Limb (tissue), 2 donors: ENCODE measurements around the gene TMC3.
"Not testable (repeated sequence)": the region's sequence is repeated elsewhere in the genome, so short reads cannot be mapped to it uniquely, and the experiment has no call there.

Experiments used
- DNase-seq, 2 donors: peaks; one replicate each; pipeline ENCODE4 v3.0.0-alpha.2; 2016; ENCODE audit errors: extremely low spot score in 2 of 2

TMC3 gene

DNA sequence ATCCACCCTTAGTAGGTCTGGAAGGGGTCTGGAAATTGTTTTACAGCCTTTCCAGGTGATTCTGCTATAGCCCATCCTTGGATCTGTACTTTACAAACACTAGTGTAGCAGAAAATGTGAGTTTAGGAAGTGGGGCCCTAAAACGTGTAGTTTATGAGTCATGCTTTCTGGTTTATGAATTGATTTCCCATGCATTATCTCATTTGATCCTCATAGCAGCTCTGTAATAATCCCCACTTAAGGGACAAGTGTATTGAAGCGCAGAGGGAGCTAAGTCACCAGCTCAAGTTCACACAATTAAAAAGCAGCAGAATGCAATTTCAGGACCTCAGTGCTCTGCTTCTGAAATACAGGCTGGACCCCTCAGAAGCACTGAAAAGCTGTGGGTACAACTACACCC lies 27.4 kb downstream of the TMC3 start:
- no peak for DNase-seq

DNA sequence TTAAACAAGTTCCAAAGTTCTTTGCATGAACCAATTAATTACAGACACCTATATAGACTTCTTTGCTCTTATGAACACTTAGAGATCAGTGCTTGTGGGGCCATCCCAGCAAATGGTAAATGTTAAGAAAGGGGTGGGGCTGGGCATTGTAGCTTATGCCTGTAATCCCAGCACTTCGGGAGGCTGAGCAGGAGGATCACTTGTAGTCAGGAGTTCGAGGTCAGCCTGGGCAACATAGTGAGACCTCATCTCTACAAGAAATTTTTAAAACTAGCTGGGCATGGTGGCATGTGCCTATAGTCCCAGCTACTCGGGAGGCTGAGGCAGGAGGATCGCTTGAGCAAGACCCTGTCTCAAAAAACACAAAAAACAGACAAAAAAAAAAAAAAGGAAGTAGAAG lies 30.6 kb downstream of the TMC3 start:
- no peak for DNase-seq

DNA sequence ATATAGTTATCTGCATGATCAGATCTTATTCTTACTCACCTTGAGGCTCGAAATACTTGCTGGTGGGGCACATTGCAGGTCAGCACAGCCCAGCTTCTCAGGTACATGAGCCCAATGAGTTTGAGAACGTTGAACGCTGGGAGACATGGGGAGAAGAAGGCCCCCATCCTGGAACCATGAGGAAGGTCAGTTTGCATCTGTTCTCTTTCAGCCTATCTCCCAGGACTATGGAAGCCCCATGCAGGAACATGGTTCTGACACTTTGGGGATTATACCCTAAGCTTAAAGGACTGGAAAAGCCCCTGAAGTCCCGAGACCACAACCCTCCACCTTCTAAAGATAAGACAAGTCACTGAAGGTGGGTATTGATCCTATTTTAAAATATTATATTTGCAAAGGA lies 32.7 kb downstream of the TMC3 start:
- no peak for DNase-seq

DNA sequence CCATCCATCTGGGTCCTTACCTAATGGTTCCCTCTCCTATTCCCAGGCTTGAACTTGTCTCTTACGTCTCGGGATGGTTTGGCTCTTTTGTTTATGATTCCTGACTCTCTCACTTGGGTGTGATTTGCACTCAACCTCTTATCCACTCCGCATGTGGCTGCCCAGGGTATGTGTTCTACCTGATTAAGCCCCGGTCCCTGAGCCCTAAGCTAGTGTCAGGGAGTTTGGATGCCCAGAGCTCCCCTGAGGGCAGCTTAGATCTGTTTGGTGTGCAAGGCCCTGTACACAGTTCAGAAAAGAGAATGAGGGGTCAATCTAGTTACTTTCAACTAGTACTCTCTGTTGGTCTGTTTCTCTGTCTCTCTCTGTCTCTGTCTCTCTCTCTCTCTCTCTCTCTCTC lies 34.2 kb downstream of the TMC3 start:
- no peak for DNase-seq

DNA sequence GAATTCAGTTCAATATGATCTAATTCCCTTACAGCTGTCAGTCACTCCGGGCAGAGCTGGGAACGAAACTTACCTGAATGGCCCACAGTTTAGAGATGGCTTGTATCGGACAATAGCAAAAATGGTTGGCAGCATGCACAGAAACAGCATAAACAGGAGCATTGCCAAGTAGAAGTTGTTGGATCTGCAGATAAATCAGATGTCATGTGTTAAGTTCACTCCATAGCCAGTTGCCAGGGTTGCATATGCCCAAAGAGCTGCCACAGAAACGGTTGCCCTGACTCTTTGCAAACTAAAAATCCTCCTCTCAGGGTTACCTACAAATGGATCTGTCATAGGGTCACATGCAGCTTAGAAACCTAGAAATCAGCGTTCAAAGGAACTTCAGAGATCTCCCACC lies 34.7 kb downstream of the TMC3 start:
- no peak for DNase-seq

DNA sequence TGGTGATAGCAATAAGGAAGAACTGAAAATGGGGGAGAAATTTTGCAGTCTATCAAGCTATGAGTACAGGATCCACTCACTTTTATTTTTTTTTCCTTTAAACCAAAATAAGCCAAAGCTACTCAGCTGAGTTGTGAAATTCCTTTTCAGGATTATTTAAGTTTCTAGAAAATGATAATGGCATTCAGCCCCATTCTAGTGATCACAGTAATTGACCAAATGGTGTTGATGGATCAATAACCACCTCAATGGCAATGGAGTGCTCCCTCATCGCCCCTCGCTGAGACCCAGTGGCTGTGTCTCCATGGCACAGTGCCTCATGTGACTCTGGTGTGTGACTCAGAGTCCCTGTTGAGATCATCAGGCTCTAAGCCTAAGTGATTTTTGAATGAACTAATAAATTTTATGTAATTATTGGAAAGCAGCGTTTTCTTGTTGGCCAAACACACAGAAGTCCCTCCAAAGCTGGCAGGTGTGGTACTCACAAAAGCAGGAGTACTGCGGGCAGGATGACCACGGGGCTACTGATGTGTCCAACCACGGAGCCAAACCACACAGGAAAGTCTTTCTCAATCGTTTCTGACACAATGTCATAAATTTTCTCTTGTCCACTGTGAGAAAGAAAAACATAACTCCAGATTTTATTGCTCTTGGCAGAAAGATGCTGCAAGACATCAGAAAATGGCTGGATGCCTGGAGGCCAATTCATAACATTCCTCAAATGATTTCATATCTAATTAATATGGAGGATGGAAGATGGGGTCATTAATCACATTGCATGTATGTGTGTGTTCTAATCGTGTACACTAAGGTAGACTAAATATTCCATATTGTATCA lies 35.6 kb downstream of the TMC3 start:
- peak in 1 of 2 donors; percentile 54 for DNase-seq

DNA sequence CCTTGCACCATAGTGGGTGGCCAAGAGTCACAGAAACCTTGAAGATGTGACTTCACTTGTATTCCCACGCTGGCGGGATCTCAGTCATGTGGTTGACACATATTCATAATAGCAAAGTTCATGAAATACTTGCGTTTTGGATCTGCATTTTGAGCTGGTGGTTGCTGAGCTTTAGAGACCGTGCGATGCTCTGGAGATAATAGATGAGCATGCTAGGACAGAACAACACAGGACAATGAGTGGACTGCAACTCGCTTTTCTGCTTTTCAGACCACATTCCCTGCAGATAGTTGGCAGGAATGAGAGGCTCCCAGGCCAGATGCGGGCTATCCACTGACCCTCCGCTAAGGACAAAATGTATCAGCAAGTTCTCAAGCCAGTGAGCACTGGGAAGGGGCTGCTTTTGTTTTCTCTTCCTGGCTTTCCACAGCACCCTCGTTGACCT lies 36.3 kb downstream of the TMC3 start:
- DNase-seq = no peak

DNA sequence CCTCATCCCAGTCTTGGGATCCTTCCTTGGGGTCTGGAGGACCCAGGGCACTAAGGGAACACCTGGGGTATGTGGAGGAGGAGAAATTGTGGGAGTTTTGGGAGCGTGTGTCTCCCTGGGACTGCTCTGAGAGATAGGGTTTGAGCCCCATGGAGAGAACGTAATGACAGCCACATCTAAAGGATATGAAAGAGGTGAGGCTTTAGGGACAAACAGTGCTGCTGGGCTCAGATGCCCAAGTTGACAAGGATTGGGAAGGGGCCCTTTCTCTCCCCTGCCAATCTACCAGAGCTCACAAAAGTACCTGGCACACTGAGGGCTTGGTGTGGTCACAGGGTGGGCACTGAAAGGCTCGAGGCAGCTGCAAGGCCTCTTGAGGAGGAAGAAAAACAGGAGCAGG lies 36.8 kb downstream of the TMC3 start:
- DNase-seq = no peak

DNA sequence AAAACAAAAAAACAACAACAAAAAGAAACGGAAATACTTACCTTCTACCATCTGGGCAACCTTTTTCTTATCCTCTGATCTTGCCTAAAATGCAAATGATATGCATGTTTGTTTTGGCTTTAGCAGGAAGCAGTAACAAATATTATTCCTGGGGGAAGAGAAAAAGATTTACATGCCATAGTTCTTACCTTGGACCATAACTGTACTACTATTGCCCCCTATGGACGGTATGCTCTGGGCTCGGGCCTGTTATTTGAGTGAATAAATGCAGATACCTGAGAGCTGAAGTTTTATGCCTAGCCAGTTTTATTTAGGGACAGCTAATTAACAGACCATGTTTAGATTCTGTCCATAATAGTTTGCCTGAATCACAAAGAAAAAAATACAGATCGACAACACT lies 37.4 kb downstream of the TMC3 start:
- DNase-seq = no peak

DNA sequence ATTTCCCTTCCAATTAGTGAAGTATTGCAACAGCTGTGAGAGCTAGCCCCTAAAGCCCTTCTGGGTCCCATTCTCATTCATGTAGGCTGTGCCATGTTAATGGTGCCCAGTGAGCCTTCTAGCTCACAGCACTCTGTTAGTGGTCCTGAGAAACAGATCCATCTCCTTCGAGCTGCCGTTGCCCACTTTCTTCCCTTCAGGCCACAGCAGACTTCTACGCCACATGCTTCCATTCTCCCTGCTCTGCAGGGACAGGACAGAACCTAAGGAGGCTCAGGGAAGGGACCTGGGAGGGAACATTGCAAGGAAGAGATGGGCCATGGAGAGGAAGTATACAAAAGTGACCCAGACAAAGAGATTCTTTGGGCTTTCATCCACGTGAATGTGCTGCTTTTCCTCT lies 38.4 kb downstream of the TMC3 start:
- no peak for DNase-seq

DNA sequence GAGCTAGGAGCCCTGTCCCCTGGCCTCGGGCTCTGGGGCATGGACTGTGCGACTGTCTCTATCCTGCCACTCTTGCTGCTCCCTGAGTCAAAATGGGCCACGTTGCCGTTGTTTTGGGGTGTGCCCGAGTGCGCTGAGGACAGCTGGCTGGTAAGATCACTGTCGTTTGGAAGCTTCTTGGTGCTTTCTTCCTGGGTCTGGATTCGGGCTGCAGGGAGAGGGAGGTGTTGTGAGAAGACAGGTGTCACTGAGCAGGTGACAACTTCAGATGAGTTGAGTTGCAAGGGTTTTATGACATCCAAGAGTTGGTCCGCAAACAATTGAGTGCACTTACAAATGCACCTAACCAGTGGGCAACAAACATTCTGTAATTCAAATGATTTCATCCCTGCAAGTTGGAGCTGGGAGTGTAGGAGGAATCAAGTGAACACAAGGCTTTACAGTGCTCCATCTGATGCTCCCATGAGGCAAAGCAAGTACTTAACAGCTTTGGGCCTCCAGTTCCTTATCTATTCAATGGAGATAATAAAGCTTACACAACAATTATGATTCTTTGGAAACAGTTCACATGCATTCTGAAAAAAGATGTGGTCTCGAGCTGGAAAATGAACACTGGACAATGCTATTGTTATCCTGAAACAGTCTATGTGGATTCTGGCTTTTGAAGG lies 39.1 kb downstream of the TMC3 start:
- DNase-seq = no peak

DNA sequence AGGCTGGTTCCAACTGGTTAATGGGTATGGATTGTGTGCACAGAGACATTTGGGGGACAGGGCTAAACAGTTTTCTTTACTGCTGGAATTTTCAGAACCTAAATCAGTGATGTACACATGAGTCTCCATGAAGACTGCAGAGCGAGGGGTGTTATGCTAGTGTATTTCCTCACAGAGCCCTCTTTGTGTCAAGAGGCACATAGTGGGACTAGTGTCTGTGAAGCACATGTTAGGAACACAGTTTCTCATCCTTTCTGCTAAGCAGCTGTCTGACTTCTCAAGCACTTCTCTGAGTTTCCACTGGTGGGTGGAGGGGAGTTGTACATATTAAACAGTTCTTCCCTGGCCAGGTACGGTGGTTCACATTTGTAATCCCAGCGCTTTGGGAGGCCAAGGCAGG lies 40.6 kb downstream of the TMC3 start:
- no peak for DNase-seq

DNA sequence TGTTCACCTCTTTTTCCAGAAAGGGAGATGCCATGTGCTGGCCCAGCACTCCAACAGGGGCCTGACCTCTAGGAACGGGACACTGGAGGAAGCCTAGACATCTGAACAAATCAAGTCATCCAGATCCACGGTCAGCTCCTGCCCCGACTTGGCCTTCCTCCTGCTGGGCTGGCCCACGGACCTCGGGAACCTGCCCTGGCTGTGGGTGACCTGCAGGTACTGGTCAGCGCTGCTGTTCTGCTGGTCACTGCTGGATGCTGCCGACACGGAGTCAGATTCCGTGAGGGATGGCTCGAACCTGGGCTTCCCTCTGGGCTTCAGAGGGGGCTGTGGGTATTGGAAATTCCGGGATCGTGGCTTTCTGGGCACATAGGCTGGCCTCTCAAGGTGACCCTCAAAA lies 41.7 kb downstream of the TMC3 start:
- DNase-seq = no peak

DNA sequence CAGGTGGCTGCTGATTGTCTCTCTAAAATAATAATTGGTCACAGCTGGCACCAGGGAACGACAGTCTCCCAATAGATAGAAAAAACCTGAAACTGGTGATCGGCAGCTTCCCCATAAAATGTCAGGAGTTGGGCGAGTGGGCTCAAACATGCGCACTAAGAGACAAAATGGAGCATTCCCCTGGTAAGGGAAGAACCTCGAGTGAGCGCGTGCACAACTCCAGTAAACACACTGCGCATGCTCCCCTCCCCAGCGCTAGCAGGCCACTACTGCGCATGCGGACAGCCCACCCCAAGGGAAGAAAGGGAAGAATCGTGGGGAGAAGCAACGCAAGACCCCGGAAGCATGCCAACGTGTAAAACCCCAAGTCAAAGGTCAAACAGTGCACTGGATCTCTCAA lies 42.4 kb downstream of the TMC3 start:
- DNase-seq = no peak

DNA sequence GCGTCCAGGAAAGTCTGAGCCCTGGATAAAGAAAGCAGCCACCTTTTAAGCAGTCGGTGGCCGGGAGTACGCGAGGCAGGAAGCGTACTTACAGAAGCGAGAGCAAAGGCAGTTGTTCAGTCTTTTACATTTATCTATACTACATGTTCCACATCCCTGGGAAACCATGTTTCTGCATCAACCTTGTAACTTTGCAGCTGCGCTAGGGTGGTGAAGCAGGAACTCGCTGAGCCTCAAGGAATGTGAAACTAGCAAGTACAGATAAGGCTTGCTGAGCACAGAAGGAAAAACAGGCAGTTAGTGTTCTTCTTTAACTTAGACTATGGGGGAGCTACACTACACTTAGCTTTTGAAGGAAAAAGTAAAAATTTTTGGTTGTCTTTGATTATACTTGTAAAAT lies 42.9 kb downstream of the TMC3 start:
- DNase-seq = not testable (repeated sequence)

DNA sequence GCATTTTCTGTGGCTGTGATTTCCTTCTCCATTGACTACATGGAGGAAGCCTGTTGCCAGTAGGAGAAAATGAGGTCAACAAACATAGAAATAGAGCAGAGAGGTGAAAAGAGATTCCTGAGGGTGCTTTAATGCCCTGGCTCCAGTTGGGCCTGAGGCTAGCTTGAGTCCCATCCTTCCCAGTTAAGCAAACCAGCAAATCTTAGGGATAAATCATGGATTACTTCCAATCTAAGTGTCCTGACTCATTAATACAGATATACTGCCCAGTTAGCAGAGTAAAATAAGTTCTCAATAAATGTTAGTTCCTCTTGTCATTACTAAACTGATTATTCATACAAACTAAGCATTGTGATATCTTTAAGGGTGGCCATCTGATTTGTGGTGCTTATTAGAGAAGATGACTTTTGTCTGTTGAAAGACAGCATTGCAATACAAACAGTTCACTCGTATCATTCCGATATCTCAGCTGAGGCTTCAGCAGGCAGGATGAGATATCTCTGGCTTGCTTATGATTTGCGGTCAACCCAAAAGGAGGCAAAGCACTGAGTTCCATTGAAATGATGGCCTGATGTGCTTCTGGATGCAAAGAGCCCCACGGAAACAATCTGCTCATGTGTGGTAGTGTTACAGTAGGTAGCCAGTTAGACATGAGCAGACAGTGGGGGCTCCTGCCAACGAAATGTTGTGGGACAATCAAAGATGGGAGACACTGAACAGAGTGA lies 43.5 kb downstream of the TMC3 start:
- no peak for DNase-seq

DNA sequence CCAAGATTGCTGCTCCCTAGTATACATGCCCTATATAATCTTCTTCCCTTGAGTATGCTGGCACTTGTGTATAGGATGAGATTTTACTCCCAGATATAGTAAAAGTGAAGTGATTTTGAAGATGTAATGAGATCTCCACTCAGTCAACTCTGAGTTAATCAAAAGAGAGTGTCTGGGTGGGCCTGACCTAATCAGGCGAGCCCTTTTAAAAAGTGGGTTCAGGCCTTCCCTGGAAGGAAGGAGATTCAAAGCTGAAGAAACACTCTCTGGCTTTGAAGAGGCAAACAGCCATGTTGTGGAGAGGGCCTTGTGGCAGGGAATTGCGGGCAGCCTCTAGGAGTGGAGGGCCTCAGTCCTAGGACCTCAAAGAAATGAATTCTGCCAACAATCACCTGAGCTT lies 44.6 kb downstream of the TMC3 start:
- no peak for DNase-seq

DNA sequence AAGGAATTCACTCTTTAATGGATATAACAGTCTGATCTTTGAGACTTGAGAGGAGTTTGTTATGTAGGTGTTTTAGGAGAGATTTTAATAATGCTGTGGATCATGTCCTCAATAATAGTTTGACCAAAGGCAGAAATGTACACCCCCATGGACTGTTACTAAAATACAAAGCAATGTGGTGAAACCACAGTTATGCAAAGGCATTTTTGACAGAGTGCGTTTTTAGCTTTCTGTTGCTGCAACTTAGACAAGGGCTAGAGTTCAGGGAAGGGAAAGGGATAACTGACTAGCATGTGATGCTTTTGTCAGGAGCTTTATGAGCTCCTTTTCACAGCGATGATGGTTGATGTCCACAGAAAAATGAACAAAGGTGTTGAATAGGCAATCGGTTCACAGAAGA lies 46.5 kb downstream of the TMC3 start:
- no peak for DNase-seq

DNA sequence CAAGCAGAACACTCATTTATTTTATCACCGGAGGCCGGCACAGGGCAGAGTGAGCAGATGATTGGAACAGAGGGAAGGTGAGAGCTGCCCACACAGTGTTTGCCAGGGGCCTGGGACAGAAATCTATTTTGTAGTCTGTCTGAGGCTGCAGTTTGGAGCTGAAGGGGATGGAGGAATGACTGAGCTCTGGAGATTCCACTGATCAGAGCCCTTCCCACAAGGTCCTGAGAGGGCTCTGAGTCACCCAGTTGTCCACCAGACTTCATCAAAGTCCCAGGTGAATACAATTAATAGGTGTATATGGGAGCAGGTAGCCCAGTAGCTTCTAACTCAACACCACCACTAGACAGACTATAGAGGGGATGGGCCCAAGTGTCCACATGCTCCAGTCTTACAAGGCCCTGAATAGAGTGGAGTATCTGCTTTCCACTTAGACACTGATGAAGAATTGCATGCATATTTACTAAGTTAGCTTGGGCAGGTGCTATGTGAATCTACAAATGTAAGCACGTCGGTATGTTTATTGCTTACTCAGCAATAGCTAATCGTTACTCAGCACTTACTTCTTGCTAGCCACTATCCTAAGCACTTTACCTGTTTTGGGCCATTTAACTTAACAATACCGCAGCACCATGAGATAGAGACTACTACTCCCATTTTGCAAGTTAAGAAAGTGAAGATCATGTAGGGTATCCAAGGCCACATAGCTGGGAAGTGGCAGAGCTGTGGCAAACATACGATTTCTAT lies 47.4 kb downstream of the TMC3 start:
- DNase-seq = no peak

DNA sequence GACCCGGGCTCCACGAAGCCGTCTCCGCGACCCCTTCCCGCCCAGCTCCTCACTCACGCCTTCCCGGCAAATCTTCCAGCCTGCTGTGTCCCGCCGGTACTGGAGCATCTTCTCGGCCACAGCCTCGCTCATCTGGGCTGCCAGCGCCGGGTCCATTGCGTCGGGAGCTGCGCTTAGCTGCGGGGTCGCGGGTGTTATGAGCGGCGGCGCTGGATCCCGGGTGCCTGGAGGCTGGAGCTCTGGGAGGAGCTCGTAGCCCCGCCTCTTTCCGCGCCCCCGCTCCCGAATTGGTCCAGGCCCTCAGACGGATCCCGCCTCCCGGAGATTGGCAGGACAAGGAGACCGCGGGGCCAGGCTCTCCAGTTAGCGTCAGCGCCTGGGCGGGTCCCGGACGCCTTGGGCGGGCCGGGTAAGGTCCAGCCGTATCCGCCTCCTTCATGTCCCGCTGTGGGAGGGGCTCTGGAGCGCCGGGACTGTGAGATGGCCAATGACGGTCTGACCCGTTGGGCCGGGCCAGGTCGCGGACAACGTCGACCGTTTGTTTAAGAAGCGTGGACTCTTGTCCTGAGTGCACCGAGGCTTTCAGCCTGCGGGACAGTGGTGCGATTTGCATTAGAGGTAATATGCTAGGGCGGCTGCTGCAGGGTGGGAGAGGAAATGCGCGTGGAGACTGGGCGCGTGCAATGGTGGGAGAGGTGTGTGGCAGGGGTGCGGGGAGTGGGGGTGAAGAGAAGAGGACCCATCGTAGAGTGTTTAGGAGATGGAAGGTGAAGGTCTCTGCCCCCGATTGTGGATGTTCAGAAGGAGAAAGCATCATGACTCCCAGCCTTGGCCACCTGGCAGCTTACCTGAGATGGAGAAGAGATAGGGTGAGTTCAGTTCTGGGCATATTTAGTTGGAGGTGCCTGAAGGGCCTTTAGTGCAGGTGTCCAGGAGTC lies 49.8 kb downstream of the TMC3 start, which contains the start of gene STARD5:
TSS of gene STARD5 (minus strand) at position 198 of the 938 bp plus-strand sequence. CDS start at position 156, 42 bp downstream.
- DNase-seq = peak; percentile 98

DNA sequence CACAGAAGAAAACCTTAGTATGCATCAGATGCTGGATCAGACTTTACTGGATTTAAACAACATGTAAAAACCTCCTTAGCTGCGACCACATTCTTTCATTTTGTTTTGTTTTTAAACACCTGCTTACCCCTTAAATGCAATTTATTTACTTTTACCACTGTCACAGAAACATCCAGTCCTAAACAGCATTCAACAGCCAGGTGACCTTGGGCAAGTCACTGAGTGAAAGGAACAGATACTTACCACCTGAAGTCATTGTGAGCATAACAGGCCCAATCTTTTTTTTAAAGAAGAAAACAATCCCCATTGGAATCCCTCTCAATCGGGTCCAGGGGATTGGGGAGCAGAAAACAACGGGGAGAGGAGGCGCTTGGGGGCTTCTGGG lies 50.5 kb downstream of the TMC3 start:
- no peak for DNase-seq
